MM.1S (cell line): ENCODE data around the gene CABP4.

Source experiments
- CTCF ChIP-seq: fragments of 300-600 bp; sonication (generic); IDR thresholded peaks from 2 replicates; pipeline ENCODE4 v1.5.1; 2016; ENCODE audit warnings: antibody characterized with exemption, low read length, mixed read lengths
- EZH2 ChIP-seq: fragments of 300-600 bp; sonication (generic); optimal IDR thresholded peaks from 2 replicates; pipeline ENCODE3; 2017; ENCODE audit warnings: low read depth, mild to moderate bottlenecking, antibody characterized with exemption, low read length, mixed read lengths

- TF ChIP-seq CTCF (no peak), EZH2 (no peak)
These were observed 46.7 kb downstream of the CABP4 start for GRCh38 chr11:67501854-67502253.
